Measurements from ENCODE around the gene STAP2. TPM values are rescaled to one million over a fixed set of nuclear protein-coding genes. Genes with fewer than 3 reads are reported as not detected.
A peak's percentile ranks its signal among the peaks of the same experiment; 100 is the strongest.

STAP2 gene
- total and polyA plus RNA-seq, 9 of the 15 experiments (the other 6 are each of a cell fraction or from before 2014, with no cell fraction given): 1.2 to 9.8 (median 4.5) TPM

- TF ChIP-seq MGA (IDR thresholded peaks at IDR 0.05) (peak; percentile 7; the same call in 1 of the 2 replicates), SMARCC2 (IDR thresholded peaks at IDR 0.05; ENCODE audit: low read depth) (no peak), DDX20 (tag; IDR thresholded peaks at IDR 0.05; ENCODE audit: low read depth) (no peak), PKNOX1 (IDR thresholded peaks at IDR 0.05) (no peak), TOE1 (IDR thresholded peaks at IDR 0.05; ENCODE audit: borderline replicate concordance) (peak; percentile 40; the same call in 1 of the 2 replicates), TOE1 (CRISPR knock-in tag; IDR thresholded peaks at IDR 0.05; ENCODE audit: borderline replicate concordance, low read depth) (no peak), ZKSCAN8 (CRISPR knock-in tag; IDR thresholded peaks at IDR 0.05) (no peak), NKRF (IDR thresholded peaks at IDR 0.05; ENCODE audit: borderline replicate concordance) (no peak; the same call in 1 of the 2 replicates), DEAF1 (CRISPR knock-in tag; IDR thresholded peaks at IDR 0.05) (no peak), ID3 (CRISPR knock-in tag; IDR thresholded peaks at IDR 0.05) (no peak), ID3 (tag; IDR thresholded peaks at IDR 0.05) (no peak), PML (IDR thresholded peaks at IDR 0.05; ENCODE audit: low read length) (no peak)
These were observed 3.6 kb upstream of the STAP2 start (continued) for GRCh38 chr19:4342314-4342614.
